Lung (tissue), 12 donors: ENCODE measurements around the gene NXNL2. TPM values are rescaled to one million over a fixed set of nuclear protein-coding genes. Genes with fewer than 3 reads are reported as not detected.

ENCODE experiments used
- ATAC-seq: fragments of 200-7000 bp; cut with Tn5 transposase; one replicate; pipeline ENCODE4 v1.9.1; 2020; ENCODE audit warnings: moderate number of reproducible peaks; ENCODE audit not compliant: insufficient read depth, low FRiP score
- DNase-seq, 3 donors: peaks; one replicate each; pipeline ENCODE4 v3.0.0-alpha.2; 2013 to 2017
- H3K27ac ChIP-seq, 2 donors: one replicate each; pipeline ENCODE4 v1.5.1; 2013; ENCODE audit warnings: mild to moderate bottlenecking in 2 of 2, moderate library complexity in 2 of 2, control low read depth in 1 of 2, inconsistent platforms in 1 of 2, low read depth in 1 of 2, low read length in 1 of 2
- H3K27me3 ChIP-seq, 3 donors: one replicate each; pipeline ENCODE4 v1.5.1; 2013; ENCODE audit warnings: low read length in 2 of 3; ENCODE audit not compliant: control insufficient read depth in 3 of 3, insufficient read depth in 3 of 3
- H3K36me3 ChIP-seq, 4 donors: one replicate each; pipeline ENCODE4 v1.5.1; 2013; ENCODE audit warnings: low read length in 4 of 4, mild to moderate bottlenecking in 1 of 4, moderate library complexity in 1 of 4; ENCODE audit not compliant: control insufficient read depth in 4 of 4, insufficient read depth in 4 of 4
- H3K4me1 ChIP-seq, 5 donors: one replicate each; pipeline ENCODE4 v1.5.1; 2013; ENCODE audit warnings: low read length in 5 of 5, mild to moderate bottlenecking in 2 of 5, moderate library complexity in 1 of 5; ENCODE audit not compliant: control insufficient read depth in 5 of 5, insufficient read depth in 5 of 5
- H3K4me3 ChIP-seq: one replicate; pipeline ENCODE4 v1.5.1; 2013; ENCODE audit warnings: mild to moderate bottlenecking, control low read depth, moderate library complexity
- H3K9ac ChIP-seq, 2 donors: one replicate each; pipeline ENCODE4 v1.5.1; 2013; ENCODE audit warnings: low read length in 2 of 2, control low read depth in 1 of 2; ENCODE audit not compliant: insufficient read depth in 1 of 2
- H3K9me3 ChIP-seq, 4 donors: one replicate each; pipeline ENCODE4 v1.5.1; 2013; ENCODE audit warnings: low read length in 3 of 4, mild to moderate bottlenecking in 1 of 4, moderate library complexity in 1 of 4; ENCODE audit not compliant: control insufficient read depth in 4 of 4, insufficient read depth in 3 of 4
- WGBS, 2 donors: extraction: QIAGEN DNeasy Blood & Tissue Kit; methylation state at CpG; one replicate each; pipeline ENCODE4 v1.1.7; 2013; 5-methylcytosine and 5-hydroxymethylcytosine counted together
- polyA plus RNA-seq, 2 donors: library from polyadenylated mRNA; stranded (reverse); fragments of 200-250 nt; gene quantifications; one replicate each; pipeline ENCODE4 v1.2.1, GENCODE V29; 2013
- total RNA-seq, 2 donors: library from RNA; depleted of rRNA in 1 of 2; stranded (reverse); fragments of >200 nt in 1 of 2; gene quantifications; one replicate each; pipeline ENCODE4 v1.2.1, GENCODE V29; 2014 to 2021
- TF ChIP-seq, protein P1 (sequence below): IDR thresholded peaks from 2 replicates; pipeline ENCODE4 v1.5.1; 2012; ENCODE audit warnings: mild to moderate bottlenecking; ENCODE audit errors: control extremely low read depth, extremely low read depth
- donor health status: control.
- donor health status: control.
- donor health status: Bipolar disorder and iron deficiency.
- donor health status: healthy.
- donor health status: DM: yes; HTN: yes; CAD: no.

Gene NXNL2
- total and polyA plus RNA-seq, 4 donors = 0.09 to 0.91 (median 0.43) TPM

DNA sequence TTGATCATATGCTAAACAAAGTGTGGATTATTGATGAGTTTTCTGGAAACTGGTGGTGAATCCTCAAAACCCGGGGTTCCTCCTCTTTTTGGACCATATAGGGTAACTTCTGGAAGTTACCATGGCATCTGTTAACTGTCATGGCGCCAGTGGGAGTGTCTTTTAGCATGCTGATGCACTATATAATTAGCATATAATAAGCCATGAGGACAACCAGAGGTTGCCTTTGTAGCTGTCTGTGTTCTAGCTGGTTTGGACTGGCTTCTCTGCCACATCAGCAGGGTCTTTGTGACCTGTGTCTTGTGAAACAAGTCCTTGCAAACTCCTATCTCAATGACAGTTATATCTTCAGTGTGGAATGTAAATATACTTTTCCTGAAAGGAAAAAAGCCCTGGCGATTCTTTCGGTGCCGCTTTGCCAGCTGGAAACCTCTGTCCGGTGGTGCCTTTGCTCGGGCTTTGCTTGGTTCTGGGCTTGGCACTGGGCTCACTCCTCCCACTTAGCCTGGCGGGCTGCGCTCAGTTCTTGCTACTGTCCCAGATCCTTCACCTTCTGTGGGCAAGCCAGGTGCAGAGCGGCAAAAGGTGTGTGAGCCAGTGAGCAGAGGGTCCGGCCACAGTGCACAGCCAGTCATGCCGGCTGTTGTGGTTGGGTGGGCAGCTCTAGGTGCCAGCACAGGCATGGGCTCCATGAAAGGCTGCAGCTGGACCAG, 20.4 kb downstream of the NXNL2 start:
- ATAC-seq (no peak), DNase-seq (no peak)
- H3K36me3 ChIP-seq = no peaks in the 10 kb centered on the region
- no peaks in the 10 kb centered on the region for H3K27me3 ChIP-seq
- WGBS, 2 donors = 84 to 88% methylated on average over 12 of the region's 12 CpGs
- no peak overlapping the region for H3K4me3 ChIP-seq
- no peak overlapping the region for H3K27ac ChIP-seq
- no peak overlapping the region for H3K9ac ChIP-seq
- H3K9me3 ChIP-seq = no peaks in the 10 kb centered on the region
- TF ChIP-seq, protein P1, sequence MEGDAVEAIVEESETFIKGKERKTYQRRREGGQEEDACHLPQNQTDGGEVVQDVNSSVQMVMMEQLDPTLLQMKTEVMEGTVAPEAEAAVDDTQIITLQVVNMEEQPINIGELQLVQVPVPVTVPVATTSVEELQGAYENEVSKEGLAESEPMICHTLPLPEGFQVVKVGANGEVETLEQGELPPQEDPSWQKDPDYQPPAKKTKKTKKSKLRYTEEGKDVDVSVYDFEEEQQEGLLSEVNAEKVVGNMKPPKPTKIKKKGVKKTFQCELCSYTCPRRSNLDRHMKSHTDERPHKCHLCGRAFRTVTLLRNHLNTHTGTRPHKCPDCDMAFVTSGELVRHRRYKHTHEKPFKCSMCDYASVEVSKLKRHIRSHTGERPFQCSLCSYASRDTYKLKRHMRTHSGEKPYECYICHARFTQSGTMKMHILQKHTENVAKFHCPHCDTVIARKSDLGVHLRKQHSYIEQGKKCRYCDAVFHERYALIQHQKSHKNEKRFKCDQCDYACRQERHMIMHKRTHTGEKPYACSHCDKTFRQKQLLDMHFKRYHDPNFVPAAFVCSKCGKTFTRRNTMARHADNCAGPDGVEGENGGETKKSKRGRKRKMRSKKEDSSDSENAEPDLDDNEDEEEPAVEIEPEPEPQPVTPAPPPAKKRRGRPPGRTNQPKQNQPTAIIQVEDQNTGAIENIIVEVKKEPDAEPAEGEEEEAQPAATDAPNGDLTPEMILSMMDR = no peak
- peaks cover 0 to 2% (median 0%) of the 10 kb centered on the region in 5 donors for H3K4me1 ChIP-seq

- 48 to 65% methylated on average over 7 of the region's 7 CpGs for WGBS, 2 donors
- Histone ChIP-seq H3K4me3 (no peak overlapping the region), H3K36me3 (no peaks in the 10 kb centered on the region), H3K4me1 (peaks cover 0 to 2% (median 0%) of the 10 kb centered on the region in 5 donors), H3K27ac (no peak overlapping the region), H3K27me3 (no peaks in the 10 kb centered on the region), H3K9ac (no peak overlapping the region), H3K9me3 (no peaks in the 10 kb centered on the region)
- ATAC-seq (no peak), DNase-seq (no peak)
- TF ChIP-seq, protein P1 = no peak
Measured at GRCh38 chr9:88559661-88560060, 24.7 kb downstream of the NXNL2 start.

GRCh38 chr9:88567870-88568269, 32.9 kb downstream of the NXNL2 start:
- Histone ChIP-seq H3K27ac (no peak overlapping the region), H3K9ac (no peak overlapping the region), H3K4me3 (no peak overlapping the region), H3K9me3 (no peaks in the 10 kb centered on the region), H3K36me3 (no peaks in the 10 kb centered on the region), H3K4me1 (no peaks in the 10 kb centered on the region), H3K27me3 (no peaks in the 10 kb centered on the region)
- WGBS, 2 donors = 74 to 81% methylated on average over 3 of the region's 3 CpGs
- no peak for ATAC-seq
- TF ChIP-seq, protein P1 = no peak
- DNase-seq = no peak
